H9 (cell line): ENCODE measurements around the gene JAK1. TPM values are rescaled to one million over a fixed set of nuclear protein-coding genes. Genes with fewer than 3 reads are reported as not detected.

Experiments
- DNase-seq: peaks from one replicate; pipeline ENCODE4 v3.0.0-alpha.2; 2017
- H2AFZ ChIP-seq: one replicate; pipeline ENCODE4 v1.6.1; 2013; ENCODE audit warnings: mild to moderate bottlenecking, low read length, control low read depth, moderate library complexity
- H2AK5ac ChIP-seq: 2 replicates; pipeline ENCODE4 v1.6.1; 2013; ENCODE audit warnings: low read length, control low read depth, mixed read lengths; ENCODE audit not compliant: insufficient read length
- H2BK120ac ChIP-seq: one replicate; pipeline ENCODE4 v1.6.1; 2013; ENCODE audit warnings: low read depth, mild to moderate bottlenecking, low read length, control low read depth, inconsistent platforms; ENCODE audit not compliant: poor library complexity, severe bottlenecking
- H2BK12ac ChIP-seq: 2 replicates; pipeline ENCODE4 v1.6.1; 2013; ENCODE audit warnings: low read length, control low read depth, mixed read lengths, low read depth; ENCODE audit not compliant: insufficient read length
- H2BK15ac ChIP-seq: 2 replicates; pipeline ENCODE4 v1.6.1; 2013; ENCODE audit warnings: low read depth, low read length, control low read depth
- H2BK20ac ChIP-seq: one replicate; pipeline ENCODE4 v1.6.1; 2013; ENCODE audit warnings: low read depth, mild to moderate bottlenecking, low read length, control low read depth, inconsistent platforms; ENCODE audit not compliant: poor library complexity, severe bottlenecking
- H2BK5ac ChIP-seq: 2 replicates; pipeline ENCODE4 v1.6.1; 2013; ENCODE audit warnings: low read length, control low read depth, mixed read lengths; ENCODE audit not compliant: insufficient read length
- H3K14ac ChIP-seq: 2 replicates; pipeline ENCODE4 v1.6.1; 2013; ENCODE audit warnings: low read length, control low read depth; ENCODE audit not compliant: insufficient read depth
- H3K18ac ChIP-seq: 2 replicates; pipeline ENCODE4 v1.6.1; 2013; ENCODE audit warnings: low read depth, mild to moderate bottlenecking, mixed read lengths, low read length, control low read depth; ENCODE audit not compliant: insufficient read length
- H3K23ac ChIP-seq: 2 replicates; pipeline ENCODE4 v1.6.1; 2013; ENCODE audit warnings: low read length, control low read depth, mixed read lengths, low read depth; ENCODE audit not compliant: insufficient read length
- H3K23me2 ChIP-seq: 2 replicates; pipeline ENCODE4 v1.6.1; 2013; ENCODE audit warnings: low read depth, mild to moderate bottlenecking, mixed read lengths, low read length, control low read depth; ENCODE audit not compliant: insufficient read length, poor library complexity, severe bottlenecking
- H3K27ac ChIP-seq: 2 replicates; pipeline ENCODE4 v1.5.1; 2013; ENCODE audit warnings: low read length, control low read depth, mixed read lengths, low read depth; ENCODE audit not compliant: insufficient read length
- H3K27me3 ChIP-seq: 2 replicates; pipeline ENCODE4 v1.6.1; 2013; ENCODE audit warnings: low read length, control low read depth, inconsistent platforms; ENCODE audit not compliant: insufficient read depth
- H3K4ac ChIP-seq: 2 replicates; pipeline ENCODE4 v1.6.1; 2013; ENCODE audit warnings: low read depth, mild to moderate bottlenecking, control low read depth, inconsistent platforms, low read length, moderate library complexity
- H3K4me1 ChIP-seq: 2 replicates; pipeline ENCODE4 v1.6.1; 2013; ENCODE audit warnings: low read length, control low read depth, inconsistent platforms; ENCODE audit not compliant: insufficient read depth
- H3K4me2 ChIP-seq: 2 replicates; pipeline ENCODE4 v1.6.1; 2013; ENCODE audit warnings: low read length, control low read depth, mixed read lengths; ENCODE audit not compliant: insufficient read length, insufficient read depth
- H3K56ac ChIP-seq: 2 replicates; pipeline ENCODE4 v1.6.1; 2013; ENCODE audit warnings: low read depth, mild to moderate bottlenecking, mixed read lengths, low read length, control low read depth; ENCODE audit not compliant: insufficient read length
- H3K79me1 ChIP-seq: 2 replicates; pipeline ENCODE4 v1.6.1; 2013; ENCODE audit warnings: low read depth, mild to moderate bottlenecking, moderate library complexity, low read length, control low read depth, inconsistent platforms; ENCODE audit not compliant: insufficient read depth, poor library complexity, severe bottlenecking
- H3K79me2 ChIP-seq: 2 replicates; pipeline ENCODE4 v1.6.1; 2013; ENCODE audit warnings: low read length, control low read depth, inconsistent platforms; ENCODE audit not compliant: insufficient read depth
- H3K9ac ChIP-seq: 2 replicates; pipeline ENCODE4 v1.6.1; 2013; ENCODE audit warnings: low read length, control low read depth, mixed read lengths; ENCODE audit not compliant: insufficient read length; ENCODE audit errors: extremely low read depth
- H3K9me3 ChIP-seq: one replicate; pipeline ENCODE4 v1.6.1; 2013; ENCODE audit warnings: low read depth, low read length, inconsistent platforms; ENCODE audit not compliant: control insufficient read depth
- H3T11ph ChIP-seq: one replicate; pipeline ENCODE4 v1.6.1; 2013; ENCODE audit warnings: mild to moderate bottlenecking, low read length, control low read depth, inconsistent platforms
- H4K20me1 ChIP-seq: one replicate; pipeline ENCODE4 v1.6.1; 2013; ENCODE audit not compliant: control insufficient read depth, insufficient read length, insufficient read depth
- H4K5ac ChIP-seq: 2 replicates; pipeline ENCODE4 v1.6.1; 2013; ENCODE audit warnings: low read depth, mild to moderate bottlenecking, mixed read lengths, low read length, control low read depth; ENCODE audit not compliant: insufficient read length
- H4K8ac ChIP-seq: replicated peaks from 2 replicates; pipeline ENCODE4 v1.6.1; 2013; ENCODE audit warnings: low read length, control low read depth, mixed read lengths, low read depth; ENCODE audit not compliant: insufficient read length
- H4K91ac ChIP-seq: 2 replicates; pipeline ENCODE4 v1.6.1; 2013; ENCODE audit warnings: low read depth, mild to moderate bottlenecking, moderate library complexity, mixed read lengths, low read length, control low read depth; ENCODE audit not compliant: insufficient read length
- H3K27ac Mint-ChIP-seq, 3 experiments: 2 replicates in 2 of 3; 3 replicates in 1 of 3; pipeline ENCODE4 v1.8.0; 2020 to 2021; ENCODE audit warnings: mixed read lengths in 3 of 3, mild to moderate bottlenecking in 1 of 3, moderate library complexity in 1 of 3
- H3K27me3 Mint-ChIP-seq: 2 replicates; pipeline ENCODE4 v1.8.0; 2021; ENCODE audit warnings: low read depth, mild to moderate bottlenecking, moderate library complexity, mixed read lengths
- H3K36me3 Mint-ChIP-seq, 3 experiments: 2 replicates in 2 of 3; 3 replicates in 1 of 3; pipeline ENCODE4 v1.8.0; 2020 to 2021; ENCODE audit warnings: low read depth in 3 of 3, mixed read lengths in 3 of 3; ENCODE audit not compliant: insufficient read depth in 1 of 3
- H3K4me1 Mint-ChIP-seq, 2 experiments: 2 replicates each; pipeline ENCODE4 v1.8.0; 2020; ENCODE audit warnings: mixed read lengths in 2 of 2
- H3K4me3 Mint-ChIP-seq, 2 experiments: 2 replicates in 1 of 2; 3 replicates in 1 of 2; pipeline ENCODE4 v1.8.0; 2020 to 2021; ENCODE audit warnings: mild to moderate bottlenecking in 2 of 2, mixed read lengths in 2 of 2, moderate library complexity in 1 of 2
- H3K9me3 Mint-ChIP-seq, 2 experiments: 2 replicates in 1 of 2; 3 replicates in 1 of 2; pipeline ENCODE4 v1.8.0; 2020; ENCODE audit warnings: mild to moderate bottlenecking in 2 of 2, mixed read lengths in 2 of 2, moderate library complexity in 1 of 2
- WGBS: extraction: QIAGEN DNeasy Blood & Tissue Kit; methylation state at CpG from one replicate; pipeline ENCODE4 v1.1.7; 2013; ENCODE audit warnings: missing lambda C conversion rate, low lambda C conversion rate, mixed read lengths; ENCODE audit not compliant: insufficient read length; ENCODE audit errors: extremely low coverage; 5-methylcytosine and 5-hydroxymethylcytosine counted together
- total RNA-seq: library from RNA; stranded (reverse); gene quantifications from 2 replicates; pipeline ENCODE4 v1.2.1, GENCODE V29; 2021
- TF ChIP-seq, protein P1 (sequence below): fragments of 200-600 bp; sonication (generic); conservative IDR thresholded peaks from 3 replicates; pipeline ENCODE4 v1.8.0; 2021; ENCODE audit warnings: antibody characterized with exemption, mild to moderate bottlenecking

The JAK1 gene
- total RNA-seq, 1 experiment from 2014 or later: 12.8 TPM

DNA sequence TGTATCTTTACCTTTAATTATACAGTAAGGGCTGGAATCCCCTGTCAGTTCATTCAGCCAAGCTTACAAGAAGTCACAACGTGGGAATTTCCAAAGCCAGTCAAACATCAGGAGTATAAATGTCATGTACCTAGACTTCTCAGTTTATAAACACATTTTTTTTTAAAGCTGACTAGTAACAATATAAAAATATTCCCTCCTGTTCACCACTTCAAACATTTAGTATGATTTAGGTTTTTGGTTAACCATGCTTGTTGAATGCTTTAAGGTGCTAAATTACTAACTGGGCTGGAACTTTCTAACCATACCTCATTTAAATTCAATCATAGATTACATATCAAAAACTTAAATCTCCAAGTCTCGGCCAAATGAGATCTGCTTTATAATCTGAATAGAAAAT lies 44.0 kb downstream of the JAK1 start:
- Histone ChIP-seq H3T11ph (no peak overlapping the region), H4K91ac (no peak overlapping the region), H3K9ac (no peak overlapping the region), H3K56ac (no peak overlapping the region), H3K4me2 (no peak overlapping the region), H4K8ac (no peak overlapping the region), H4K5ac (no peak overlapping the region), H2BK12ac (no peak overlapping the region), H3K23ac (no peak overlapping the region), H3K79me2 (peaks cover 3% of the 10 kb centered on the region; the same call in 1 of the 2 replicates), H2BK20ac (no peak overlapping the region), H3K79me1 (no peaks in the 10 kb centered on the region), H2BK5ac (no peak overlapping the region), H2AFZ (no peak overlapping the region), H2AK5ac (no peak overlapping the region), H3K18ac (no peak overlapping the region), H3K4ac (no peak overlapping the region), H3K27ac (no peak overlapping the region), H3K4me1 (peaks cover 11% of the 10 kb centered on the region; the same call in 1 of the 2 replicates), H3K9me3 (no peaks in the 10 kb centered on the region), H2BK120ac (no peak overlapping the region), H4K20me1 (no peaks in the 10 kb centered on the region), H3K23me2 (no peaks in the 10 kb centered on the region), H3K14ac (no peak overlapping the region), H3K27me3 (no peaks in the 10 kb centered on the region), H2BK15ac (no peak overlapping the region)
- H3K9me3 Mint-ChIP-seq: no peaks in the 10 kb centered on the region
- no peak for DNase-seq
- H3K27me3 Mint-ChIP-seq: no peaks in the 10 kb centered on the region
- no peak overlapping the region for H3K4me3 Mint-ChIP-seq
- TF ChIP-seq, protein P1, sequence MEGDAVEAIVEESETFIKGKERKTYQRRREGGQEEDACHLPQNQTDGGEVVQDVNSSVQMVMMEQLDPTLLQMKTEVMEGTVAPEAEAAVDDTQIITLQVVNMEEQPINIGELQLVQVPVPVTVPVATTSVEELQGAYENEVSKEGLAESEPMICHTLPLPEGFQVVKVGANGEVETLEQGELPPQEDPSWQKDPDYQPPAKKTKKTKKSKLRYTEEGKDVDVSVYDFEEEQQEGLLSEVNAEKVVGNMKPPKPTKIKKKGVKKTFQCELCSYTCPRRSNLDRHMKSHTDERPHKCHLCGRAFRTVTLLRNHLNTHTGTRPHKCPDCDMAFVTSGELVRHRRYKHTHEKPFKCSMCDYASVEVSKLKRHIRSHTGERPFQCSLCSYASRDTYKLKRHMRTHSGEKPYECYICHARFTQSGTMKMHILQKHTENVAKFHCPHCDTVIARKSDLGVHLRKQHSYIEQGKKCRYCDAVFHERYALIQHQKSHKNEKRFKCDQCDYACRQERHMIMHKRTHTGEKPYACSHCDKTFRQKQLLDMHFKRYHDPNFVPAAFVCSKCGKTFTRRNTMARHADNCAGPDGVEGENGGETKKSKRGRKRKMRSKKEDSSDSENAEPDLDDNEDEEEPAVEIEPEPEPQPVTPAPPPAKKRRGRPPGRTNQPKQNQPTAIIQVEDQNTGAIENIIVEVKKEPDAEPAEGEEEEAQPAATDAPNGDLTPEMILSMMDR: no peak
- WGBS: no CpG with 5 or more reads among the region's 2 CpGs
- H3K36me3 Mint-ChIP-seq: no peaks in the 10 kb centered on the region
- H3K4me1 Mint-ChIP-seq: peaks cover 18 to 27% of the 10 kb centered on the region in 2 experiments
- no peak overlapping the region for H3K27ac Mint-ChIP-seq
